Cardiac muscle cell (in vitro differentiated cells and primary cell): ENCODE results near the gene IL3. TPM values are rescaled to one million over a fixed set of nuclear protein-coding genes. Genes with fewer than 3 reads are reported as not detected.

Experiments used
- DNase-seq, 2 donors: peaks; one replicate each; pipeline versions ENCODE4 v3.0.0 to v3.0.0-alpha.2; 2010 to 2017; ENCODE audit warnings: low read depth in 1 of 2, low spot score in 1 of 2
- H3K27ac ChIP-seq: fragments of 200-600 bp; sonication (generic); 2 replicates; pipeline ENCODE4 v1.5.1; 2016
- H3K27me3 ChIP-seq: fragments of 200-600 bp; sonication (generic); 2 replicates; pipeline ENCODE4 v1.6.0; 2016; ENCODE audit warnings: control low read depth
- H3K36me3 ChIP-seq: fragments of 200-600 bp; sonication (generic); 2 replicates; pipeline ENCODE4 v1.5.1; 2016; ENCODE audit warnings: control low read depth
- H3K4me1 ChIP-seq: fragments of 200-600 bp; sonication (generic); 2 replicates; pipeline ENCODE4 v1.8.1; 2017; ENCODE audit warnings: low read depth, mild to moderate bottlenecking, mixed run types
- H3K4me3 ChIP-seq: fragments of 200-600 bp; sonication (generic); 2 replicates; pipeline ENCODE4 v1.5.1; 2016; ENCODE audit warnings: mild to moderate bottlenecking
- H3K9me3 ChIP-seq: fragments of 200-600 bp; sonication (generic); 2 replicates; pipeline ENCODE4 v1.5.1; 2017; ENCODE audit warnings: low read depth, mild to moderate bottlenecking, control low read depth
- CTCF ChIP-seq: IDR thresholded peaks from 2 replicates; pipeline ENCODE4 v1.5.1; 2012; ENCODE audit warnings: low read depth, mild to moderate bottlenecking, low read length
- polyA plus RNA-seq: library from polyadenylated mRNA; unstranded; fragments of >200 nt; fragmentation: Nextera tagmentation; extraction: Ambion mirVana; gene quantifications from 2 replicates; pipeline ENCODE4 v1.2.1, GENCODE V29; 2016
- total RNA-seq: library from RNA; depleted of rRNA; stranded (reverse); fragments of >200 nt; gene quantifications from 2 replicates; pipeline ENCODE4 v1.2.3, GENCODE V29; 2016

IL3 gene
- total and polyA plus RNA-seq, 2 experiments from 2014 or later, result not detected

GRCh38 chr5:132109494-132110053, 49.1 kb downstream of the IL3 start:
- no peaks in the 10 kb centered on the region for H3K4me1 ChIP-seq
- no peak for TF ChIP-seq CTCF
- H3K9me3 ChIP-seq, result no peaks in the 10 kb centered on the region
- no peaks in the 10 kb centered on the region for H3K27me3 ChIP-seq
- no peak overlapping the region for H3K27ac ChIP-seq
- no peaks in the 10 kb centered on the region for H3K36me3 ChIP-seq
- DNase-seq, result no peak
- H3K4me3 ChIP-seq, result no peak overlapping the region

GRCh38 chr5:132110195-132110594, 49.7 kb downstream of the IL3 start:
- H3K36me3 ChIP-seq, result no peaks in the 10 kb centered on the region
- no peak for TF ChIP-seq CTCF
- no peak overlapping the region for H3K27ac ChIP-seq
- no peak for DNase-seq
- H3K27me3 ChIP-seq, result no peaks in the 10 kb centered on the region
- no peak overlapping the region for H3K4me3 ChIP-seq
- no peaks in the 10 kb centered on the region for H3K4me1 ChIP-seq
- H3K9me3 ChIP-seq, result no peaks in the 10 kb centered on the region

- no peak overlapping the region for H3K4me3 ChIP-seq
- H3K27ac ChIP-seq, result no peak overlapping the region
- no peaks in the 10 kb centered on the region for H3K4me1 ChIP-seq
- no peak for TF ChIP-seq CTCF
- no peak for DNase-seq
- H3K9me3 ChIP-seq, result no peaks in the 10 kb centered on the region
- no peaks in the 10 kb centered on the region for H3K36me3 ChIP-seq
- no peaks in the 10 kb centered on the region for H3K27me3 ChIP-seq
Observed at GRCh38 chr5:132110930-132111329, 50.5 kb downstream of the IL3 start.

GRCh38 chr5:132112111-132112510, 51.7 kb downstream of the IL3 start:
- Histone ChIP-seq H3K36me3 (no peaks in the 10 kb centered on the region), H3K27me3 (no peaks in the 10 kb centered on the region), H3K27ac (no peak overlapping the region), H3K4me3 (no peak overlapping the region), H3K4me1 (no peaks in the 10 kb centered on the region), H3K9me3 (no peaks in the 10 kb centered on the region)
- no peak for DNase-seq
- TF ChIP-seq CTCF, result no peak

Other genes with a start within 250 kb of the IL3 start
- not detected in 2 replicates for gene MEIKIN, start 115.0 kb upstream of the IL3 start, total RNA-seq
- not detected in 2 replicates for gene MEIKIN, start 115.0 kb upstream of the IL3 start, polyA plus RNA-seq
- 0.18 and 0.56 TPM in 2 replicates for gene ACSL6, start 49.0 kb upstream of the IL3 start, total RNA-seq
- gene ACSL6, start 49.0 kb upstream of the IL3 start, polyA plus RNA-seq, result 0.48 TPM in 1 of 2 replicates, not detected in the other
- gene CSF2, start 13.1 kb downstream of the IL3 start, total RNA-seq, result not detected in 2 replicates
- not detected in 2 replicates for gene CSF2, start 13.1 kb downstream of the IL3 start, polyA plus RNA-seq
- 41.0 and 51.3 TPM in 2 replicates for gene P4HA2, start 167.2 kb downstream of the IL3 start, total RNA-seq
- 51.7 and 65.5 TPM in 2 replicates for gene P4HA2, start 167.2 kb downstream of the IL3 start, polyA plus RNA-seq
- 22.0 and 23.1 TPM in 2 replicates for gene PDLIM4, start 197.0 kb downstream of the IL3 start, total RNA-seq
- 32.7 and 59.9 TPM in 2 replicates for gene PDLIM4, start 197.0 kb downstream of the IL3 start, polyA plus RNA-seq
- 0.27 and 0.53 TPM in 2 replicates for gene SLC22A4, start 233.7 kb downstream of the IL3 start, total RNA-seq
- 0.32 and 1.0 TPM in 2 replicates for gene SLC22A4, start 233.7 kb downstream of the IL3 start, polyA plus RNA-seq